Gastroesophageal sphincter (tissue), 4 donors: ENCODE data around the gene XRCC4. TPM values are rescaled to one million over a fixed set of nuclear protein-coding genes. Genes with fewer than 3 reads are reported as not detected.

Experiments used
- ATAC-seq: fragments of 150-250 bp; one replicate; pipeline ENCODE4 v1.9.1; 2016; ENCODE audit warnings: mild to moderate bottlenecking, moderate library complexity
- H3K27ac ChIP-seq, 4 donors: fragments of 200-600 bp; sonication (generic) in 3 of 4; 1 replicate in 3 of 4; 2 replicates in 1 of 4; pipeline ENCODE4 v1.5.1; 2016 to 2019
- H3K27me3 ChIP-seq: fragments of 200-600 bp; sonication (generic); one replicate; pipeline ENCODE4 v1.5.1; 2019
- H3K36me3 ChIP-seq, 2 donors: fragments of 200-600 bp; sonication (generic); one replicate each; pipeline ENCODE4 v1.5.1; 2019; ENCODE audit warnings: control low read depth in 1 of 2
- H3K4me1 ChIP-seq, 3 donors: fragments of 200-600 bp; sonication (generic); 1 replicate in 2 of 3; 2 replicates in 1 of 3; pipeline ENCODE4 v1.5.1; 2016 to 2019; ENCODE audit warnings: control low read depth in 2 of 3
- H3K4me3 ChIP-seq, 2 donors: fragments of 200-600 bp; sonication (generic); one replicate each; pipeline ENCODE4 v1.5.1; 2019; ENCODE audit warnings: mild to moderate bottlenecking in 1 of 2, moderate library complexity in 1 of 2
- H3K9me3 ChIP-seq, 3 donors: fragments of 200-600 bp; sonication (generic); one replicate each; pipeline ENCODE4 v1.5.1; 2017 to 2019; ENCODE audit warnings: control low read depth in 2 of 3
- EP300 ChIP-seq: sonication (generic); formaldehyde crosslinking; IDR thresholded peaks from one replicate; pipeline ENCODE4 v1.6.1; 2017; ENCODE audit warnings: antibody characterized with exemption, mild to moderate bottlenecking
- POLR2A ChIP-seq, 2 donors: fragments of 450-650 bp; IDR thresholded peaks; one replicate each; pipeline ENCODE4 v1.6.1; 2017; ENCODE audit warnings: antibody characterized with exemption in 2 of 2, mild to moderate bottlenecking in 2 of 2, moderate library complexity in 1 of 2
- POLR2AphosphoS5 ChIP-seq: sonication (generic); formaldehyde crosslinking; IDR thresholded peaks from one replicate; pipeline ENCODE4 v1.6.1; 2017; ENCODE audit warnings: antibody characterized with exemption
- WGBS, 2 donors: methylation state at CpG; one replicate each; pipeline ENCODE4 v1.1.5; 2018; ENCODE audit warnings: low coverage in 1 of 2; 5-methylcytosine and 5-hydroxymethylcytosine counted together
- total RNA-seq, 4 donors: library from RNA; depleted of rRNA; stranded (reverse); fragments of >200 nt; gene quantifications; one replicate each; pipeline ENCODE4 v1.1.0, GENCODE V29; 2016
- TF ChIP-seq, protein P1 (sequence below), 4 experiments: fragments of 200-600 bp in 2 of 4; fragments of 450-650 bp in 2 of 4; sonication (generic) in 1 of 4; IDR thresholded peaks; one replicate each; pipeline ENCODE4 v1.5.1; 2017 to 2019; ENCODE audit warnings: antibody characterized with exemption in 4 of 4, mild to moderate bottlenecking in 2 of 4, moderate library complexity in 2 of 4

XRCC4 gene
- total RNA-seq, 4 donors from 2014 or later: 3.7 to 9.3 (median 5.4) TPM

DNA sequence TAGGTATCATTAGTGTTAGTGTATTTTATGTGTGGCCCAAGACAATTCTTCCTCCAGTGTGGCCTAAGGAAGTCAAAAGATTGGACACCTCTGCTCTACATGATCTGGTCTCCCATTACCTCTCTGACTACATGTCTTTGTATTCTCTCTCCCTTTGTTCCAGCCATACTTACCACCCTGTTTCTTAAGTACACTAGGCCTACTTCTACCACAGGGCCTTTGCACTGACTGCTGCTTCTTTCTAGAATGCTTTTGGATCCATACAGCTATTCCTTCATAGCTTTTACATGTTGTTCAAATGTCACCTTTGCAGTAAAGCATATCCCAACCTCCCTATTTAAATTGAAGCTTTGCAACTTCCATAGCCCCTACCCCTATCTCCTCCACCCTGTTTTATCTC lies 5.4 kb downstream of the XRCC4 start:
- H3K4me1 ChIP-seq: peaks cover 0 to 7% (median 0%) of the 10 kb centered on the region in 3 donors
- no peaks in the 10 kb centered on the region for H3K36me3 ChIP-seq
- no peaks in the 10 kb centered on the region for H3K9me3 ChIP-seq
- no peak for TF ChIP-seq POLR2AphosphoS5
- TF ChIP-seq, protein P1, sequence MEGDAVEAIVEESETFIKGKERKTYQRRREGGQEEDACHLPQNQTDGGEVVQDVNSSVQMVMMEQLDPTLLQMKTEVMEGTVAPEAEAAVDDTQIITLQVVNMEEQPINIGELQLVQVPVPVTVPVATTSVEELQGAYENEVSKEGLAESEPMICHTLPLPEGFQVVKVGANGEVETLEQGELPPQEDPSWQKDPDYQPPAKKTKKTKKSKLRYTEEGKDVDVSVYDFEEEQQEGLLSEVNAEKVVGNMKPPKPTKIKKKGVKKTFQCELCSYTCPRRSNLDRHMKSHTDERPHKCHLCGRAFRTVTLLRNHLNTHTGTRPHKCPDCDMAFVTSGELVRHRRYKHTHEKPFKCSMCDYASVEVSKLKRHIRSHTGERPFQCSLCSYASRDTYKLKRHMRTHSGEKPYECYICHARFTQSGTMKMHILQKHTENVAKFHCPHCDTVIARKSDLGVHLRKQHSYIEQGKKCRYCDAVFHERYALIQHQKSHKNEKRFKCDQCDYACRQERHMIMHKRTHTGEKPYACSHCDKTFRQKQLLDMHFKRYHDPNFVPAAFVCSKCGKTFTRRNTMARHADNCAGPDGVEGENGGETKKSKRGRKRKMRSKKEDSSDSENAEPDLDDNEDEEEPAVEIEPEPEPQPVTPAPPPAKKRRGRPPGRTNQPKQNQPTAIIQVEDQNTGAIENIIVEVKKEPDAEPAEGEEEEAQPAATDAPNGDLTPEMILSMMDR (IDR thresholded peaks at IDR 0.05): no peak
- TF ChIP-seq EP300: no peak
- TF ChIP-seq POLR2A (IDR thresholded peaks at IDR 0.05): no peak
- H3K4me3 ChIP-seq: no peak overlapping the region
- no peak overlapping the region for H3K27ac ChIP-seq
- ATAC-seq: no peak
- H3K27me3 ChIP-seq: no peaks in the 10 kb centered on the region

- Histone ChIP-seq H3K27me3 (no peaks in the 10 kb centered on the region), H3K9me3 (no peaks in the 10 kb centered on the region), H3K4me3 (no peak overlapping the region), H3K36me3 (no peaks in the 10 kb centered on the region), H3K27ac (no peak overlapping the region), H3K4me1 (no peaks in the 10 kb centered on the region)
- ATAC-seq: no peak
- TF ChIP-seq EP300: no peak
- no peak for TF ChIP-seq POLR2AphosphoS5
- TF ChIP-seq, protein P1 (IDR thresholded peaks at IDR 0.05): no peak
- no peak for TF ChIP-seq POLR2A (IDR thresholded peaks at IDR 0.05)
- WGBS, 2 donors: 88 to 89% methylated on average over 2 of the region's 2 CpGs
Observed at GRCh38 chr5:83084336-83084735, 7.0 kb downstream of the XRCC4 start.

DNA sequence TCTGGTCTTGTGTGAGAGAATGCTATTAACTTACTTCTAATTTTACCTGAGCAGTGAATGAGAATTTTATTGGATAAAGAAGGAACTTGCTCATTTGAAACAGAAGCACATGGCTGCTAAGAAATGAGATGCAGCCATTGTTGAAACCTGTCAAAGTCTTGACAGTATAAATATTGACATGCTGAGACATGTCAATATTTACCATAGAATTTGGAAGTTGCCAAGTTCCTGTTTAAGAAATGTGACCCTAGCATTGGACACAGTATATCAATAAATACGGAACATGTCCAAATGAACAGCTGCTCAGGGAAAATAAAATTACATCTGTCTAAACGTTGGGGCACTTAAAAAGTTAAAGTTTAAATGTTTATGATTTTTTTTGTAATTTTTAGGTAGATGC lies 7.8 kb downstream of the XRCC4 start:
- H3K4me3 ChIP-seq: no peak overlapping the region
- no peak overlapping the region for H3K27ac ChIP-seq
- H3K36me3 ChIP-seq: no peaks in the 10 kb centered on the region
- H3K27me3 ChIP-seq: no peaks in the 10 kb centered on the region
- whole genome bisulfite sequencing, 2 donors: 56 to 73% methylated on average over 2 of the region's 2 CpGs
- H3K4me1 ChIP-seq: no peaks in the 10 kb centered on the region
- TF ChIP-seq EP300 (no peak), POLR2A (IDR thresholded peaks at IDR 0.05) (no peak), POLR2AphosphoS5 (no peak)
- TF ChIP-seq, protein P1 (IDR thresholded peaks at IDR 0.05): no peak
- ATAC-seq: no peak
- H3K9me3 ChIP-seq: no peaks in the 10 kb centered on the region

GRCh38 chr5:83090169-83090568 lies 12.8 kb downstream of the XRCC4 start:
- no peak overlapping the region for H3K27ac ChIP-seq
- 87 to 100% methylated on average over 1 to 3 of the region's 3 CpGs for WGBS, 2 donors
- H3K36me3 ChIP-seq: no peaks in the 10 kb centered on the region
- no peaks in the 10 kb centered on the region for H3K27me3 ChIP-seq
- peaks cover 0 to 19% (median 0%) of the 10 kb centered on the region in 3 donors for H3K9me3 ChIP-seq
- no peak for ATAC-seq
- TF ChIP-seq EP300 (no peak), POLR2A (IDR thresholded peaks at IDR 0.05) (no peak), POLR2AphosphoS5 (no peak)
- TF ChIP-seq, protein P1 (IDR thresholded peaks at IDR 0.05): no peak
- H3K4me3 ChIP-seq: no peak overlapping the region
- H3K4me1 ChIP-seq: no peaks in the 10 kb centered on the region

- Histone ChIP-seq H3K36me3 (no peaks in the 10 kb centered on the region), H3K4me3 (no peak overlapping the region), H3K27me3 (no peaks in the 10 kb centered on the region), H3K9me3 (peaks cover 0 to 19% (median 0%) of the 10 kb centered on the region in 3 donors), H3K27ac (no peak overlapping the region), H3K4me1 (no peaks in the 10 kb centered on the region)
- TF ChIP-seq POLR2A (IDR thresholded peaks at IDR 0.05) (no peak), EP300 (no peak)
- TF ChIP-seq, protein P1 (IDR thresholded peaks at IDR 0.05): no peak
- no peak for ATAC-seq
- 83 to 100% methylated on average over 1 to 2 of the region's 2 CpGs for WGBS, 2 donors
Observed at GRCh38 chr5:83092619-83093018, 15.3 kb downstream of the XRCC4 start.
